Activated T-helper 17 cell treated with anti-CD3 and anti-CD28 coated beads, Interleukin-2, amount 50 U/mL, for 72 hours (primary cell): ENCODE results near the gene NRP1. TPM values are rescaled to one million over a fixed set of nuclear protein-coding genes. Genes with fewer than 3 reads are reported as not detected.

Experiments used
- ATAC-seq: fragments of 150-1000 bp; cut with Tn5 transposase; replicated peaks from 2 replicates; pipeline ENCODE4 v1.10.0; 2021; ENCODE audit warnings: mild to moderate bottlenecking, moderate library complexity
- H3K27ac Mint-ChIP-seq: one replicate; pipeline ENCODE4 v1.8.0; 2022; ENCODE audit warnings: mixed read lengths
- H3K27me3 Mint-ChIP-seq: one replicate; pipeline ENCODE4 v1.8.0; 2022; ENCODE audit warnings: mixed read lengths
- H3K36me3 Mint-ChIP-seq: one replicate; pipeline ENCODE4 v1.8.0; 2022; ENCODE audit warnings: low read depth, mild to moderate bottlenecking, mixed read lengths
- H3K4me1 Mint-ChIP-seq: one replicate; pipeline ENCODE4 v1.8.0; 2022; ENCODE audit warnings: mixed read lengths
- H3K4me3 Mint-ChIP-seq: one replicate; pipeline ENCODE4 v1.8.0; 2022; ENCODE audit warnings: mild to moderate bottlenecking, mixed read lengths
- H3K9me3 Mint-ChIP-seq: one replicate; pipeline ENCODE4 v1.8.0; 2022; ENCODE audit warnings: mixed read lengths
- total RNA-seq, 2 donors: library from RNA; stranded (reverse); gene quantifications; one replicate each; pipeline ENCODE4 v1.2.3, GENCODE V29; 2022

Gene NRP1
- total RNA-seq, 2 donors from 2014 or later = 0.90 to 1.2 TPM

GRCh38 chr10:33335801-33336581, 1.5 kb upstream of the NRP1 start:
- no peak for ATAC-seq
- H3K27ac Mint-ChIP-seq = no peak overlapping the region
- H3K9me3 Mint-ChIP-seq = no peaks in the 10 kb centered on the region
- H3K4me1 Mint-ChIP-seq = peaks cover 6% of the 10 kb centered on the region
- H3K36me3 Mint-ChIP-seq = no peaks in the 10 kb centered on the region
- H3K4me3 Mint-ChIP-seq = peak overlapping the region; percentile 43
- H3K27me3 Mint-ChIP-seq = peaks cover 47% of the 10 kb centered on the region

- no peaks in the 10 kb centered on the region for H3K9me3 Mint-ChIP-seq
- ATAC-seq = peak; percentile 26
- peaks cover 6% of the 10 kb centered on the region for H3K4me1 Mint-ChIP-seq
- H3K4me3 Mint-ChIP-seq = peak overlapping the region; percentile 84
- peaks cover 49% of the 10 kb centered on the region for H3K27me3 Mint-ChIP-seq
- no peaks in the 10 kb centered on the region for H3K36me3 Mint-ChIP-seq
- no peak overlapping the region for H3K27ac Mint-ChIP-seq
These were observed 1.0 kb upstream of the NRP1 start for GRCh38 chr10:33335551-33335800.

- Mint-ChIP-seq H3K27me3 (peaks cover 53% of the 10 kb centered on the region), H3K36me3 (no peaks in the 10 kb centered on the region), H3K27ac (no peak overlapping the region), H3K4me3 (peak overlapping the region; percentile 84), H3K4me1 (peaks cover 6% of the 10 kb centered on the region), H3K9me3 (no peaks in the 10 kb centered on the region)
- ATAC-seq = peak; percentile 62
These were observed 511 bp upstream of the NRP1 start for GRCh38 chr10:33334805-33335550.

- peaks cover 6% of the 10 kb centered on the region for H3K4me1 Mint-ChIP-seq
- H3K4me3 Mint-ChIP-seq = peak overlapping the region; percentile 84
- peaks cover 48% of the 10 kb centered on the region for H3K27me3 Mint-ChIP-seq
- H3K9me3 Mint-ChIP-seq = no peaks in the 10 kb centered on the region
- peak overlapping the region; percentile 58 for H3K27ac Mint-ChIP-seq
- ATAC-seq = peak; percentile 63
- no peaks in the 10 kb centered on the region for H3K36me3 Mint-ChIP-seq
These were observed 986 bp downstream of the NRP1 start for GRCh38 chr10:33333260-33334101.

GRCh38 chr10:33332183-33333065, 2.0 kb downstream of the NRP1 start:
- ATAC-seq = no peak
- Mint-ChIP-seq H3K27me3 (peaks cover 53% of the 10 kb centered on the region), H3K9me3 (no peaks in the 10 kb centered on the region), H3K36me3 (no peaks in the 10 kb centered on the region), H3K27ac (no peak overlapping the region), H3K4me3 (no peak overlapping the region), H3K4me1 (peaks cover 6% of the 10 kb centered on the region)

- Mint-ChIP-seq H3K36me3 (no peaks in the 10 kb centered on the region), H3K27me3 (peaks cover 51% of the 10 kb centered on the region), H3K27ac (no peak overlapping the region), H3K9me3 (no peaks in the 10 kb centered on the region), H3K4me1 (peaks cover 6% of the 10 kb centered on the region), H3K4me3 (no peak overlapping the region)
- no peak for ATAC-seq
These were observed 3.1 kb downstream of the NRP1 start for GRCh38 chr10:33331379-33331694.

GRCh38 chr10:33330543-33331378, 3.7 kb downstream of the NRP1 start:
- no peak overlapping the region for H3K4me3 Mint-ChIP-seq
- H3K27ac Mint-ChIP-seq = no peak overlapping the region
- ATAC-seq = peak; percentile 53
- no peaks in the 10 kb centered on the region for H3K36me3 Mint-ChIP-seq
- peaks cover 6% of the 10 kb centered on the region for H3K4me1 Mint-ChIP-seq
- H3K27me3 Mint-ChIP-seq = peaks cover 54% of the 10 kb centered on the region
- H3K9me3 Mint-ChIP-seq = no peaks in the 10 kb centered on the region

- Mint-ChIP-seq H3K27me3 (peaks cover 59% of the 10 kb centered on the region), H3K4me1 (peaks cover 6% of the 10 kb centered on the region), H3K4me3 (no peak overlapping the region), H3K27ac (no peak overlapping the region), H3K36me3 (no peaks in the 10 kb centered on the region), H3K9me3 (no peaks in the 10 kb centered on the region)
- no peak for ATAC-seq
These were observed 5.3 kb downstream of the NRP1 start for GRCh38 chr10:33329178-33329577.

GRCh38 chr10:33328253-33328652, 6.2 kb downstream of the NRP1 start:
- no peaks in the 10 kb centered on the region for H3K4me1 Mint-ChIP-seq
- H3K27me3 Mint-ChIP-seq = peaks cover 57% of the 10 kb centered on the region
- no peak overlapping the region for H3K27ac Mint-ChIP-seq
- H3K4me3 Mint-ChIP-seq = no peak overlapping the region
- H3K9me3 Mint-ChIP-seq = no peaks in the 10 kb centered on the region
- no peak for ATAC-seq
- no peaks in the 10 kb centered on the region for H3K36me3 Mint-ChIP-seq

GRCh38 chr10:33327751-33328150, 6.7 kb downstream of the NRP1 start:
- Mint-ChIP-seq H3K4me1 (no peaks in the 10 kb centered on the region), H3K27ac (no peak overlapping the region), H3K36me3 (no peaks in the 10 kb centered on the region), H3K9me3 (no peaks in the 10 kb centered on the region), H3K4me3 (no peak overlapping the region), H3K27me3 (peaks cover 57% of the 10 kb centered on the region)
- no peak for ATAC-seq

- H3K4me1 Mint-ChIP-seq = no peaks in the 10 kb centered on the region
- no peak overlapping the region for H3K27ac Mint-ChIP-seq
- peaks cover 50% of the 10 kb centered on the region for H3K27me3 Mint-ChIP-seq
- H3K9me3 Mint-ChIP-seq = no peaks in the 10 kb centered on the region
- ATAC-seq = no peak
- H3K36me3 Mint-ChIP-seq = no peaks in the 10 kb centered on the region
- no peak overlapping the region for H3K4me3 Mint-ChIP-seq
These were observed 7.5 kb downstream of the NRP1 start for GRCh38 chr10:33326933-33327332.

- ATAC-seq = no peak
- Mint-ChIP-seq H3K36me3 (no peaks in the 10 kb centered on the region), H3K9me3 (no peaks in the 10 kb centered on the region), H3K4me1 (no peaks in the 10 kb centered on the region), H3K27ac (no peak overlapping the region), H3K4me3 (no peak overlapping the region), H3K27me3 (peaks cover 40% of the 10 kb centered on the region)
These were observed 8.5 kb downstream of the NRP1 start for GRCh38 chr10:33325929-33326328.

GRCh38 chr10:33323721-33324120, 10.7 kb downstream of the NRP1 start:
- Mint-ChIP-seq H3K27me3 (peaks cover 29% of the 10 kb centered on the region), H3K9me3 (no peaks in the 10 kb centered on the region), H3K36me3 (no peaks in the 10 kb centered on the region), H3K27ac (no peak overlapping the region), H3K4me1 (no peaks in the 10 kb centered on the region), H3K4me3 (no peak overlapping the region)
- no peak for ATAC-seq
